K562 (cell line): ENCODE data around the gene PDZD2. TPM values are rescaled to one million over a fixed set of nuclear protein-coding genes. Genes with fewer than 3 reads are reported as not detected.

ENCODE experiments used
- ATAC-seq: fragments of 200-7000 bp; cut with Tn5 transposase; 3 replicates; pipeline ENCODE4 v1.9.1; 2020; ENCODE audit warnings: moderate library complexity
- BruUV-seq: library from RNA; stranded (reverse); fragments of 400-500 nt; replicated peaks from 2 replicates; lab custom pipeline; 2021; lab: Mats Ljungman, UMichigan
- CTCF ChIA-PET: fragments of 300-600 bp; formaldehyde crosslinking; extraction: SDS; loops from one replicate; lab custom pipeline; 2021; ENCODE audit warnings: low intra/inter-chr PET ratio; lab: Yijun Ruan, JAX
- POLR2A ChIA-PET: fragments of 300-600, 350-650 bp; sonication (Branson Sonifier 250); formaldehyde crosslinking; extraction: SDS; loops from one replicate; lab custom pipeline; 2021; ENCODE audit warnings: antibody characterized with exemption, inconsistent platforms; lab: Yijun Ruan, JAX
- DNase-seq, 4 experiments: peaks; one replicate each; pipeline versions ENCODE4 v3.0.0 to v3.0.0-alpha.2; 2011 to 2018; ENCODE audit warnings: low spot score in 3 of 4, mixed read lengths in 3 of 4; ENCODE audit errors: extremely low read depth in 1 of 4
- FAIRE-seq: peaks from 2 replicates; lab custom pipeline; 2011; peaks lifted over from hg19 to GRCh38; lab: Jason Lieb, UNC
- H2AFZ ChIP-seq: 2 replicates; pipeline ENCODE4 v1.6.0; 2011; ENCODE audit warnings: low read depth, low read length, control low read depth, inconsistent platforms
- H3K27ac ChIP-seq: fragments of 200-600 bp; 3 replicates; pipeline ENCODE4 v1.8.0; 2011; ENCODE audit warnings: low read depth, mild to moderate bottlenecking, control low read depth, inconsistent platforms, low read length, moderate library complexity, mixed read lengths; ENCODE audit errors: extremely low read depth
- H3K27me3 ChIP-seq, 2 experiments: fragments of 300-600 bp in 1 of 2; 2 replicates in 1 of 2; 3 replicates in 1 of 2; pipeline versions ENCODE4 v1.6.0 to v1.8.0; 2011; ENCODE audit warnings: inconsistent platforms in 2 of 2, low read length in 2 of 2, mild to moderate bottlenecking in 1 of 2, mixed read lengths in 1 of 2, moderate library complexity in 1 of 2; ENCODE audit not compliant: control insufficient read depth in 2 of 2, insufficient read depth in 2 of 2
- H3K36me3 ChIP-seq: fragments of 300-600 bp; 3 replicates; pipeline ENCODE4 v1.8.0; 2011; ENCODE audit warnings: mild to moderate bottlenecking, low read length, inconsistent platforms; ENCODE audit not compliant: control insufficient read depth, insufficient read depth
- H3K4me1 ChIP-seq, 2 experiments: fragments of 200-600 bp in 1 of 2; replicated peaks in 1 of 2; 2 replicates in 1 of 2; 3 replicates in 1 of 2; pipeline versions ENCODE4 v1.5.1 to v1.8.0; 2011; ENCODE audit warnings: inconsistent platforms in 2 of 2, low read length in 2 of 2, mild to moderate bottlenecking in 1 of 2, mixed read lengths in 1 of 2, moderate library complexity in 1 of 2; ENCODE audit not compliant: control insufficient read depth in 2 of 2, insufficient read depth in 2 of 2
- H3K4me2 ChIP-seq: 2 replicates; pipeline ENCODE4 v1.6.1; 2011; ENCODE audit warnings: low read length, control low read depth, inconsistent platforms, mixed read lengths; ENCODE audit not compliant: insufficient read depth
- H3K4me3 ChIP-seq: fragments of 200-600 bp; sonication (generic), shearing (Covaris generic); 2 replicates; pipeline ENCODE4 v1.5.1; 2016; ENCODE audit warnings: control low read depth, inconsistent platforms
- H3K79me2 ChIP-seq: fragments of 200-600 bp; 3 replicates; pipeline ENCODE4 v1.8.0; 2011; ENCODE audit warnings: low read length, inconsistent platforms; ENCODE audit not compliant: control insufficient read depth, insufficient read depth
- H3K9ac ChIP-seq, 2 experiments: 2 replicates each; pipeline versions ENCODE4 v1.6.0 to v1.6.1; 2011; ENCODE audit warnings: low read depth in 2 of 2, low read length in 2 of 2, control low read depth in 1 of 2, inconsistent platforms in 1 of 2, mild to moderate bottlenecking in 1 of 2, mixed read lengths in 1 of 2; ENCODE audit not compliant: insufficient read depth in 1 of 2
- H3K9me1 ChIP-seq: one replicate; pipeline ENCODE4 v1.6.0; 2011; ENCODE audit warnings: inconsistent platforms, mild to moderate bottlenecking, low read length, moderate library complexity; ENCODE audit not compliant: control insufficient read depth, insufficient read depth
- H3K9me3 ChIP-seq: replicated peaks from 2 replicates; pipeline ENCODE4 v1.5.1; 2011; ENCODE audit warnings: low read depth, low read length, inconsistent platforms; ENCODE audit not compliant: control insufficient read depth, insufficient read depth
- H4K20me1 ChIP-seq: replicated peaks from 2 replicates; pipeline ENCODE4 v1.6.1; 2011; ENCODE audit warnings: low read length, inconsistent platforms, mixed read lengths; ENCODE audit not compliant: control insufficient read depth, insufficient read depth
- CBX8 ChIP-seq: fragments of 200-600 bp; sonication (generic); IDR thresholded peaks from 2 replicates; pipeline ENCODE4 v1.6.1; 2012; ENCODE audit warnings: borderline replicate concordance, mixed run types, low read depth, mild to moderate bottlenecking, moderate library complexity, mixed read lengths, low read length, control low read depth, inconsistent platforms; ENCODE audit not compliant: poor library complexity, severe bottlenecking; ENCODE audit errors: extremely low read depth
- CEBPG ChIP-seq, 3 experiments: fragments of 200-800 bp in 1 of 3; sonication (Bioruptor generic) in 1 of 3; sonication (generic) in 1 of 3; formaldehyde crosslinking in 1 of 3; IDR thresholded peaks in 2 of 3; conservative IDR thresholded peaks in 1 of 3; 2 replicates each; pipeline versions ENCODE4 v1.6.1 to v1.8.0; 2016 to 2022; ENCODE audit warnings: missing compliant biosample characterization in 2 of 3, missing genetic modification characterization in 2 of 3, mild to moderate bottlenecking in 1 of 3, missing genetic modification reagents in 1 of 3
- HDAC1 ChIP-seq, 2 experiments: fragments of 450-650 bp; IDR thresholded peaks; 2 replicates each; pipeline ENCODE4 v1.6.1; 2016 to 2017; ENCODE audit warnings: inconsistent platforms in 1 of 2, mild to moderate bottlenecking in 1 of 2, moderate library complexity in 1 of 2
- ILF3 ChIP-seq: fragments of 450-650 bp; IDR thresholded peaks from 2 replicates; pipeline ENCODE4 v1.6.1; 2018; ENCODE audit warnings: antibody characterized with exemption, mild to moderate bottlenecking, moderate library complexity, borderline replicate concordance
- MAFG ChIP-seq: fragments of 450-650 bp; conservative IDR thresholded peaks from 2 replicates; pipeline ENCODE4 v1.6.1; 2016; ENCODE audit warnings: missing genetic modification characterization, missing compliant biosample characterization
- MEF2A ChIP-seq: IDR thresholded peaks from 2 replicates; pipeline ENCODE4 v1.6.1; 2011; ENCODE audit warnings: low read depth, mild to moderate bottlenecking, low read length, moderate library complexity; ENCODE audit not compliant: control insufficient read depth
- PHB ChIP-seq: fragments of 250-450 bp; sonication (Bioruptor Pico); IDR thresholded peaks from 2 replicates; pipeline ENCODE4 v1.5.0; 2021
- POLR2AphosphoS5 ChIP-seq: IDR thresholded peaks from 2 replicates; pipeline ENCODE4 v1.6.1; 2011; ENCODE audit warnings: mild to moderate bottlenecking, low read depth, low read length, moderate library complexity; ENCODE audit not compliant: control insufficient read depth, insufficient read depth
- SLC30A9 ChIP-seq: fragments of 250-450 bp; sonication (Bioruptor Pico); IDR thresholded peaks from 2 replicates; pipeline ENCODE4 v1.8.0; 2022; ENCODE audit warnings: mild to moderate bottlenecking, moderate library complexity
- ZKSCAN3 ChIP-seq: fragments of 250-450 bp; sonication (Bioruptor Pico); IDR thresholded peaks from 2 replicates; pipeline ENCODE4 v1.4.0; 2020
- ZNF224 ChIP-seq: sonication (generic); formaldehyde crosslinking; IDR thresholded peaks from 2 replicates; pipeline ENCODE4 v1.8.0; 2022; ENCODE audit warnings: mild to moderate bottlenecking, missing genetic modification reagents
- WGBS: fragments of 100-300 bp; shearing (Covaris generic); methylation state at CpG from one replicate; pipeline ENCODE4 v1.1.6; 2016; ENCODE audit warnings: low coverage, mixed read lengths; ENCODE audit not compliant: insufficient coverage; ENCODE audit errors: missing lambda C conversion rate; 5-methylcytosine and 5-hydroxymethylcytosine counted together
- in situ Hi-C: fragments of 300-500 bp; cut with MboI; formaldehyde crosslinking; loops from 4 replicates; pipeline ENCODE4 v1.15.0; 2018; ENCODE audit warnings: inconsistent platforms, mixed read lengths
- intact Hi-C: fragments of 100-400 bp; cut with micrococcal nuclease; formaldehyde crosslinking; loops from 2 replicates; pipeline ENCODE4 v1.14.2; 2022
- polyA plus RNA-seq, 8 experiments: library from polyadenylated mRNA; depleted of rRNA in 4 of 8; stranded (reverse) in 5 of 8; unstranded in 3 of 8; fragments of >200 nt; fragmentation: Nextera tagmentation in 2 of 8; fragmentation: Illumina TruSeq in 1 of 8; extraction: Ambion mirVana in 2 of 8; extraction: Trizol in 1 of 8; gene quantifications; 2 replicates each; pipeline versions ENCODE4 v1.2.1 to v1.2.3, GENCODE V29; 2011 to 2014; ENCODE audit warnings: inconsistent platforms in 1 of 8, missing spikeins in 1 of 8
- total RNA-seq, 7 experiments: library from RNA; depleted of rRNA in 6 of 7; stranded (reverse); fragments of >200 nt in 6 of 7; fragmentation: Illumina TruSeq in 2 of 7; extraction: Trizol in 2 of 7; gene quantifications; 2 replicates each; pipeline versions ENCODE4 v1.2.1 to v1.2.3, GENCODE V29; 2011 to 2021; ENCODE audit warnings: low replicate concordance in 1 of 7
- TF ChIP-seq, protein P1 (sequence below): sonication (generic); formaldehyde crosslinking; IDR thresholded peaks from 2 replicates; pipeline ENCODE4 v1.8.1; 2023; ENCODE audit warnings: mild to moderate bottlenecking, missing genetic modification reagents
- TF ChIP-seq, protein P2 (sequence below): conservative IDR thresholded peaks from 2 replicates; pipeline ENCODE4 v1.6.1; 2011; ENCODE audit warnings: low read depth, mild to moderate bottlenecking, low read length; ENCODE audit not compliant: control insufficient read depth

The PDZD2 gene
- total and polyA plus RNA-seq, 9 of the 15 experiments (the other 6 are each of a cell fraction or from before 2014, with no cell fraction given): 0.02 to 0.08 (median 0.04) TPM; not detected in 6

DNA sequence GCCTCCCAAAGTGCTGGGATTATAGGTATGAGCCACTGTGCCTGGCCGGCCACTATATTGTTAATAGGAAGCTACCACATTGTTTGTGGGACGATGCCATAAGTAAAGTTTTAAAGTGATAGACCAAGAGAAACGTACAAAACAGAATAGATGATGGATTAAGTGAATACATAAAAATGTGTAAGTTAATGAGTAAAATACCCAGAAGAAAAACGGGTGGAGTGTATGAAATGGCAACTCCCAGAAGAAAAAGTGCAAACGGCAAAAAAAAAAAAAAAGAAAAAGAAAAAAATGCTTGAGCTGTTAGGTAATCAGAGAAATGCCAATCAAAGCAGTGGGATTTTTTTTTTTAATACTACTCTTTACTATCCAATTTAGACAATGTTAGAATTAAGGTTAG, 246.0 kb downstream of the PDZD2 start:
- Histone ChIP-seq H3K36me3 (no peaks in the 10 kb centered on the region), H3K4me1 (no peaks in the 10 kb centered on the region), H4K20me1 (no peaks in the 10 kb centered on the region), H3K9me3 (no peaks in the 10 kb centered on the region), H2AFZ (no peak overlapping the region), H3K27ac (no peak overlapping the region), H3K4me3 (no peak overlapping the region), H3K79me2 (no peaks in the 10 kb centered on the region), H3K9ac (no peak overlapping the region), H3K27me3 (peaks cover 28 to 35% of the 10 kb centered on the region in 2 experiments), H3K4me2 (no peak overlapping the region), H3K9me1 (no peaks in the 10 kb centered on the region)
- WGBS: 0% methylated on average over 5 of the region's 5 CpGs
- FAIRE-seq: no peak
- no peak for DNase-seq
- POLR2A ChIA-PET: no interaction called here
- TF ChIP-seq MAFG (tag) (no peak), HDAC1 (IDR thresholded peaks at IDR 0.05) (no peak), ILF3 (no peak), SLC30A9 (CRISPR knock-in tag) (no peak), MEF2A (no peak), POLR2AphosphoS5 (no peak), CBX8 (no peak), CEBPG (CRISPR knock-in tag; IDR thresholded peaks at IDR 0.05) (no peak), CEBPG (tag; conservative IDR thresholded peaks at IDR 0.05 in 1 of 2, IDR thresholded peaks at IDR 0.05 in 1 of 2) (no peak), ZKSCAN3 (CRISPR knock-in tag) (no peak), ZNF224 (no peak), PHB (no peak)
- TF ChIP-seq, protein P1, sequence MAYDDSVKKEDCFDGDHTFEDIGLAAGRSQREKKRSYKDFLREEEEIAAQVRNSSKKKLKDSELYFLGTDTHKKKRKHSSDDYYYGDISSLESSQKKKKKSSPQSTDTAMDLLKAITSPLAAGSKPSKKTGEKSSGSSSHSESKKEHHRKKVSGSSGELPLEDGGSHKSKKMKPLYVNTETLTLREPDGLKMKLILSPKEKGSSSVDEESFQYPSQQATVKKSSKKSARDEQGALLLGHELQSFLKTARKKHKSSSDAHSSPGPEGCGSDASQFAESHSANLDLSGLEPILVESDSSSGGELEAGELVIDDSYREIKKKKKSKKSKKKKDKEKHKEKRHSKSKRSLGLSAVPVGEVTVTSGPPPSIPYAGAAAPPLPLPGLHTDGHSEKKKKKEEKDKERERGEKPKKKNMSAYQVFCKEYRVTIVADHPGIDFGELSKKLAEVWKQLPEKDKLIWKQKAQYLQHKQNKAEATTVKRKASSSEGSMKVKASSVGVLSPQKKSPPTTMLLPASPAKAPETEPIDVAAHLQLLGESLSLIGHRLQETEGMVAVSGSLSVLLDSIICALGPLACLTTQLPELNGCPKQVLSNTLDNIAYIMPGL: no peak
- TF ChIP-seq, protein P2, sequence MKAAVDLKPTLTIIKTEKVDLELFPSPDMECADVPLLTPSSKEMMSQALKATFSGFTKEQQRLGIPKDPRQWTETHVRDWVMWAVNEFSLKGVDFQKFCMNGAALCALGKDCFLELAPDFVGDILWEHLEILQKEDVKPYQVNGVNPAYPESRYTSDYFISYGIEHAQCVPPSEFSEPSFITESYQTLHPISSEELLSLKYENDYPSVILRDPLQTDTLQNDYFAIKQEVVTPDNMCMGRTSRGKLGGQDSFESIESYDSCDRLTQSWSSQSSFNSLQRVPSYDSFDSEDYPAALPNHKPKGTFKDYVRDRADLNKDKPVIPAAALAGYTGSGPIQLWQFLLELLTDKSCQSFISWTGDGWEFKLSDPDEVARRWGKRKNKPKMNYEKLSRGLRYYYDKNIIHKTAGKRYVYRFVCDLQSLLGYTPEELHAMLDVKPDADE: no peak
- intact Hi-C loops (no loop called here), in situ Hi-C loops (no loop called here)
- no peak for ATAC-seq
- CTCF ChIA-PET: no interaction called here
- BruUV-seq: no TSS peak
